T47D (cell line): ENCODE measurements around the gene NOL6.
"Not testable (repeated sequence)": the region's sequence is repeated elsewhere in the genome, so short reads cannot be mapped to it uniquely, and the experiment has no call there.

ENCODE experiments used
- DNase-seq, 2 experiments: peaks; one replicate each; pipeline versions ENCODE4 v3.0.0 to v3.0.0-alpha.2; 2011 to 2012; ENCODE audit warnings: low read depth in 1 of 2, low spot score in 1 of 2
- JUND ChIP-seq: IDR thresholded peaks from 2 replicates; pipeline ENCODE4 v1.6.1; 2012; ENCODE audit warnings: low read depth
- in situ Hi-C: cut with HindIII; loops from 2 replicates; pipeline ENCODE4 v1.10.0; 2016; ENCODE audit warnings: low sequenced_read_pairs, low pct_unique_long_range_greater_than_20kb

Gene NOL6

DNA sequence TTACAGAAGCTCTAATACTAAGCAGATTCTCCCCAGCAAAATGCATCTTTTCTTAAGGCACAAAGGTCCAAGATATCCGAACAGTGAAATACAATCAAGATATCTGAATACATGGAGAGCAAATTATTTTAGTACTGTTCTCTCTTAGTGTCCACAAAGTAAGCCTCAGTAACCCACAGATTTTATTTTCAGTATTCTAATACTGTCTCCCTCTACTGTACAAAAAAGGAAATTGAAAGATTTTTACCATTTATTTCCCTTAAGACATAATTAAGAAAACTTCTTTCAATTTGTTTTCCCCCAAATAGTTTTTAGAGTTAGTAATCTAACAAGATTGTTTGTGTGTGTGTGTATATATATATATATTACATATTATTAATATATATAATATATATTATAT lies 24.7 kb upstream of the NOL6 start:
- TF ChIP-seq JUND: no peak
- in situ Hi-C loops: no loop called here
- DNase-seq: no peak

DNA sequence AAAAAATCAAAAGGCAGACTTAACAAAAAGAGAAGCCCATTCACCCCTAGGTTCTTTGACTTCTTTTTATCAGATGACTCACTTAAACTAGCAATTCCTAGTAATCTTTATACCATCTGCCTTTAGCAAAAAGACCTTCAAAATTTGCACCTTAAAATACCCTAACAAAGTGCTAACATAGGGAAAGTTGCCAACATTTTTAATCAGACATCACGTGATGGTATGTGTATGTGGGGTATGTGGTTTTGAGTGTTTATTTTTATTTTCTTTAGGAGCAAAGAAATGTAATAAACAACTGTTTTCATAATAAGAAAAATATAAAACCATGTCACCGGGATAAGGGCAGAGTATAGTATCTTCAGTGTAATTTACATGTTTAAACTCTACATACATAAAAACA lies 20.1 kb upstream of the NOL6 start:
- DNase-seq, in situ Hi-C loops: not testable (repeated sequence)

DNA sequence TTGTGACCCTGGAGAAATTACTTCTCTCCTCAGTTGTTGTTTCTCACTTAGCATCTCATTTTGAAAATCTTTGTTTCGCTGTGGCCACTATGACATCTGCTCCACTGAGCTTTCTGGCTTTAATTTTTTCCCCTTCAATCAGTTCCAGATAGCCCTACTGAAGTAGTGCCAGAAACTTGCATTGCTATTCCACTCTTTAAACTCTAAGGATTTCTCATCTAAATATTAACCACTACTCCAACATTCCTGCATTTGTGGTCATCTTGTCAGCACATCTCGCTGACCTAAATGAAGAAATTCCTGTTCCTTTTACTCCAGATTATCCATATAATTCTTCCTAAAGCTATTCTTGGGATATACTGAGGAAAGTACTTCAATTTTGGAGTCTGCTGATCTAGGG lies 15.3 kb upstream of the NOL6 start:
- in situ Hi-C loops: no loop called here
- DNase-seq: no peak
- TF ChIP-seq JUND: no peak

- DNase-seq: not testable (repeated sequence)
These were observed 11.6 kb upstream of the NOL6 start for GRCh38 chr9:33485312-33485711.

GRCh38 chr9:33480976-33481375 lies 7.3 kb upstream of the NOL6 start:
- in situ Hi-C loops: no loop called here
- DNase-seq: no peak
- TF ChIP-seq JUND: no peak

More at GRCh38 chr9:33485312-33485711, 11.6 kb upstream of the NOL6 start:
- in situ Hi-C loops: not testable (repeated sequence)

DNA sequence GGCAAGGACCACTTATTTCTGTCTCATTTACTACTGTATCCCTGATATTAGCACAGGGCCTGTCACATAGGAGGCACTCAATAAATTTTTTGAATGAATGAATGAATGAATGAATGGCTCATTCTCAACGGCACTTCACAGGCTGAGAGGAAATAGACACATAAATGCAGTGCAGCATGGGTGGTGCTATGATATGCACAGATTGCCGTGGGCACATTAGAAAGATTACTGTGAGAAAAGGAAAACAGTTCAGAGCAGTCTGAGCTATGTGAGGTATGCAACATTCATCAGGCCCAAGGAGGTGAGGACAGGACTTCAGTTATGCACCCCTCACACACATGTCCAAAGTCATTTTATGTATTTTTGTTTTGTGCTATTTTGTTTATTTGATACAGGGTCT lies 6.4 kb upstream of the NOL6 start:
- TF ChIP-seq JUND: no peak
- in situ Hi-C loops: no loop called here
- DNase-seq: no peak

- TF ChIP-seq JUND: no peak
- no peak for DNase-seq
- in situ Hi-C loops: no loop called here
These were observed 2.8 kb upstream of the NOL6 start for GRCh38 chr9:33476503-33476902.

GRCh38 chr9:33475357-33475756 lies 1.6 kb upstream of the NOL6 start:
- in situ Hi-C loops: no loop called here
- TF ChIP-seq JUND: no peak
- DNase-seq: no peak

GRCh38 chr9:33472881-33473615 lies 676 bp downstream of the NOL6 start:
- TF ChIP-seq JUND: no peak
- in situ Hi-C loops: no loop called here
- DNase-seq: no peak

DNA sequence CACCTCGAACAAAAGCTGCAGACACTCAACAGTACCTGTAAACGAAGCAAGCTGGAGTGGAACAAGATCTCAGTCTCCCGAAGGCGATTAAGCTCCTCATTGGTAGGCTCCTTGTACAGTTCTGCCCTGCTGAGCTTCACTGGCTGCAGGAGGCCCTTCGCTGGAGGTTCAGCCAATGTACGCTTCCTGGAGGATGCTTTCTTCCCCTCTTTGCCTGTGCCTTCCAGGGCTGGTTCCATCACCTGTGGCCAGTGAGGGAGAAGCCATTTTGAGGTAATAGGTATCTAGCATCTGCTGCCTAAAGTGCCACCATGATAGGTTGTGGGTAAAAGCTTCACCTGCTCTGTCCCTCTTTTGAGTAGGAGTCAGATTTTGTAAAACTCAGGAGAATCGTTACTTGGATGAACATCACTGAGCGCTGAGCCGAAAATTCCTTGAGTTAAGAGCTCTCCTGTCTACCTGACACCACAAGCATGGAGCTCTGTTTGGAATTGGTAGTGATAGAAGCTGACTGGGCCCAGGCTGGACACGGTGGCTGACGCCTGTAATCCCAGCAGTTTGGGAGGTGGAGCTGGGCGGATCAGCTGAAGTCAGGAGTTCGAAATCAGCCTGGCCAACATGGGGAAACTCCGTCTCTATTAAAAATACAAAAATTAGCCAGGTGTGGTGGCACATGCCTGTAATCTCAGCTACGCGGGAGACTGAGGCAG lies 1.4 kb downstream of the NOL6 start:
- no peak for TF ChIP-seq JUND
- DNase-seq: no peak
- in situ Hi-C loops: no loop called here

GRCh38 chr9:33471361-33471760 lies 2.4 kb downstream of the NOL6 start:
- in situ Hi-C loops: no loop called here
- no peak for DNase-seq
- TF ChIP-seq JUND: no peak

DNA sequence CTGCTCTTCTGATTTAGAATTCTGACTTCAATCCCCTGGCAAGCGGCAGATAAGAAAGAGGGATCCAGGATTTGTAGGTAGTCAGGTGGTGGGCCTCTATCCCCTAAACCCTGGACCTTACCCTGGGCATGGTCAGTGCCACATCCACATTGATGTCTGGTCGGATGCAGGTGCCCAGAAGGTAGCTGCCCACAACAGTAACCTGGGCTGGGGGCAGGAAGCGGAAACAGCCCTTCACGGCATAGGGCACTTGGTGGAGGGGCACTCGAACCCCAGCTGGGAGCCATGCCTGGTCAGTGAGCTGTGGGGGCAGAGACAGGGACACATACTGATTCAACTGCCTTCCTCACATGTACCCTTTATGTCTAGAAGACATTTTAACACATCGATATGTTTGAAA lies 3.8 kb downstream of the NOL6 start:
- TF ChIP-seq JUND: no peak
- no peak for DNase-seq
- in situ Hi-C loops: no loop called here

DNA sequence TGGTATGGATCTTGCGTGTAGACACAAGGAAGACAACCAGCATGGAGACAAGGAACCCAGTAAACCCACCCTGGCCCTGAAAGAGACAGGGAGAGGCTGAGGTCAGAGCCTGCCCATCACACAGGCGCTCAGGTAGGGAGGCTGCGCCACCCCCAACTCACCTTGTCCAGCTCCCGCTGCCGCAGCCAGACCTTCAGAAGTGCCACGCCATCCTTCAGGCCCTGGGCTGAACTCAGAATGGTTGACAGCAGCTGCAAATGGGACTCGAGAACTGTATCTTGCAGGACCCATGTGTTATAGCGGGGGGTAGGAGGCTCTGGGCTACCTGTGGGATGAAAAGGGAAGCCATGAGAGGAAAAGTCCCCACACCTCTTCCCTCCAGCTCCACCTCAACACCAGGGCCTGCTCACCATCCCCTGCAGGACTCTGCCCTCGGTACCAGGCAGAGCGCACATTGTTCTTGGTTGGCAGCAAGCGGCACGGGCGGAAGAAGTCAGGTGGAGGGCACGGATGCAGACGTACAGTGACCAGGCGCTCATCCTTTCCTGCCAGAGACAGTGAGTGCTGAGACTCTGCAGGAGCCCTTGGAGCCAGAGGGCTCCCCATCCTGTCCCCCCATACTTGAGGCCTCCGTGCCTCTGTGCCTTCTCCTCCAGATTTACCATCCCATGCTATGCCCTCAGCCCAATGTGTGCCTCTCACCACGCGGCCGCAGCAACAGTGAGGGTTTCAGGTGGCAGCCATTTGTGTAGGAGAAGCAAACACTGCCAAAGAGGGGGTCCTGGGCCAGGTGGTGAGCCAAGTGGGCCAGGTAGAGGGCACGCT lies 4.7 kb downstream of the NOL6 start:
- in situ Hi-C loops: no loop called here
- TF ChIP-seq JUND: no peak
- DNase-seq: no peak
